HG03439 (cell line): ENCODE data around the gene KLHL1.

Source experiments
- ATAC-seq: cut with Tn5 transposase; IDR thresholded peaks from one replicate; pipeline ENCODE4 v1.9.1; 2021; ENCODE audit warnings: mild to moderate bottlenecking, moderate library complexity; ENCODE audit not compliant: unreplicated experiment

Gene KLHL1

DNA sequence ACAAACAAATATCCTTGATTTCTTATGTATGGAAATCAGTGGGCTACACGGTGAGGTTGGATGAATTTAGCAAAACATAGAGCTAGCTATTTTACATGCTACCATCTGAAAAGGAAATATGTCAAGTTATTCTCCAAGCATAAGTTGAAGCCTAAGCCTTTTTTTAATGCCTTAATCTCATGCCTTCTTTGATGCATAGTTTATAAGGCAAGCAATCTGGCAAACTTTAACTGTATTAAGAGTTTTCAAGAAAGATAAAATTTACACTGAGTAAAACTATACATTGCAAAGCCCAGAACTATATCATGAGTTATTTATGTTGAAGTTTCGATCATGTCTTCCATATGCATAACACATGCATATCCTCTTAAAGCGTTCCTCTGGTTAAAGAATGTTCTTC lies 85.6 kb downstream of the KLHL1 start:
- no peak for ATAC-seq

DNA sequence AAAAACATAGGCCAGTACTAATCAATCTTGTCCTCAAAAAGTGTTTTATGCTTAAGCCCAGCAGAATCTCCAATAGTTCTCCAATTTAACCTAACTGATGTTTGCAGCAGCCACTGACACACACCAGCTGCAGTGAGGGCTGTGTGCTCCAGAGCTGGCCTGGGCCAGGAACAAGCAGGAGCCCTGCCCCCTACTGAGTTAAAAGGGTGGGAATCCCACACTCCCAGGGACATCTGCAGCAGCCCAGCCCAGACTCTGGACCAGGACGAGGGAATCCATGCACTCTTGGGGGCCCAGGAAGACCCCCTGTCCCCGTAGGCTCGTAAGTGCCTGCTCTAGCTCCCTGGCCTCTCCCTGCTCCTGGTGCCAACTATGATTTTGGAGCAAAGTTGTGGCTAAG lies 92.1 kb downstream of the KLHL1 start:
- ATAC-seq = no peak

DNA sequence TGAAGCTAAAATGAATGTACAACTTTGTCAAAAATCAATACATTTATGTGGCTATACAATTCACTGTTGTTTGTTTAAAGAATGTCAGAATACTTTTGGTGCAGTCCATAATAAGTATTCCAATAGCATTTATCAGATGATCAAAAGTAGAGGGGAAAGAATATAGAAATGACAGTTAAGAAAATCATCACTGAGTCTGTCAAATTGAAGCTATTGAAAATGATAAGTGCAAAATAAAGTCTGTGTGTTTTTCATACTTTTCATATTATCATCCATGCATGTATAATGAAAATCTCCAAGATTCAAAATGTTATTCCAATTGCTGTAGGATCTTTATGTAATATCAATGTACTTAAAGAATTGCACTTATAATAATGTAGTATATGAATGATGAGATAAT lies 93.9 kb downstream of the KLHL1 start:
- no peak for ATAC-seq

DNA sequence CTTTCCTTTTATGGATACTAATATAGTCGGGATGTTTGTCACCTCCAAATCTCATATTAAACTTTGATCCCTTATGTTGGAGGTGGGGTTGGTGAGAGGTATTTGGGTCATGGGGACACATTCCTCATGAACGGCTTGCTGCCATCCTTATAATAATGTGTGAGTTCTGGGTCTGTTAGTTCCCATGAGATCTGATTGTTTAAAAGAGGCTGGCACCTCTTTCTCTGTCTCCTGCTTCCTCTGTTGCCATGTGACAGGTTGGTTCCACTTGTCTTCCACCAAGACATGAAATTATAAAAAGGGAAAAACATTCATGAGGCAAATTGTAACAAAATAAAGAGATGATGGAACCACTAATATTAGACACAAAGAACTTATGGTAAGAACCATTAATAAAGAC lies 108.4 kb downstream of the KLHL1 start:
- ATAC-seq = no peak

DNA sequence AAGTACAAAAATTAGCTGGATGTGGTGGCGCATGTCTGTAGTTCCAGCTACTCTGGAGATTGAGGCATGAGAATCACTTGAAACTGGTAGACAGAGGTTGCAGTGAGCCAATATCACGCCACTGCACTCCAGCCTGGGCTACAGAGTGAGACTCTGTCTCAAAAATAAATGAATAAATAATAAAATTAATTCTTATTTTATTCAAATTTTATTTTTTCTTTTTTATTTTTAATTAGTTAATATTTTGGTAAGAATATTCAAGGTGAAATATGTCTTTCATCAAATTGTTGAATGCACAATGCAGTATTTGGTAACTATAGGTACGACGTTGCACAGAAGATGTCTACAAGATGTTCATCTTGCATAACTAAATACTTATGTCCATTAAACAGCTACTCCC lies 111.2 kb downstream of the KLHL1 start:
- ATAC-seq = no peak

DNA sequence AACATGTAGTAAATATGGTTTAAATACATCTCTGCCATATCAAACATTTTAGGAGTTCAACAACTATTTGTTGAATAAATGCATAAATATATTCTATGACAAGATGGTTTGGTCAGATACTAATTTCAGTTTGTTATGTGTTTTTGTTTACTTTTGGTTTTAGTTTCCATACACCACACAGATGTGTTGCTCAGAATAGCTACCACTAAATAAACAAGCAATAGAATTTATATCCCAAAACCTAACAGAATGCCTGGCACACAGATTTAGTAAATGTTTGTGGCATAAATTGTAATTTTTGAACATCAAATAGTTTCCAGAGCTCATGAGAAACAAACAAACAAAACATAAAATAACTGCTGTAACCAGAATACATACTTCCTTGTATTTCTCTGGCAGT lies 127.5 kb downstream of the KLHL1 start:
- peak; percentile 70 for ATAC-seq

DNA sequence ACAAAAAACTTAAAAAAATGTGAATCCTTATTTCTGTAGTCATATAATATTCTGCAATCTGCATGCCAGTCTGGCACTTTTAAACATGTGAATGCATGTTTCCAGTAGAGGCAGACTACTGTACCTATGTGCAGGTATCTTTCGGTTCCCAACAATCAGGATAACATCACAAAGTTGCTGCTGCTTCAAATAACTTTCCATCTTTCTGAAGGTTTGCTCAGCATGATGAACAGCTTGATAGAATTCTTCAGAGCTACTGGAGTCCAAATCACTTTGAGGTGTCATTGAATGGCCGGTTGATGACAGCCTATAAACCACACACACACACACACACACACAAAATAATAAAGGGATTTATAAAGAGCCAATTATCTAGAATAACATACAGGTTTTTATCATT lies 132.8 kb downstream of the KLHL1 start:
- ATAC-seq = no peak

DNA sequence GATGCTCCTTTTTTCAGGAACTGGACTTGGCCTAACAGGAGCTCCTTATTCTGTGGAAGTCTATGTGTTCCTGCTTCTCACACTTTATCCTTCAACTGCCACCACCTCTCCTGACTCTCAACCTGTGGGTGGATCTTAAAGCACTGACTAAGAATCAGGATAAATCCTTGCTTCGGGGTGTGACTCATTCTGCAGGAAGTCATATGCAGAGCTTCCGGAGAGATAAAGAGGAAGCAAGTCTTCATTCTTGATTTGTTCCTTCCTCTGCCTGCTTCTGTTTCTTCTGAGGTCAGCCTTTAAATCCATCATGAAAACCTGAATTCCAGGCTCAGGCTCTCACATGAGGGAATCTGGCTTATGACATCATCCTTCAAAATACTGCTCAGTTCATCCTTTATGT lies 137.7 kb downstream of the KLHL1 start:
- no peak for ATAC-seq

DNA sequence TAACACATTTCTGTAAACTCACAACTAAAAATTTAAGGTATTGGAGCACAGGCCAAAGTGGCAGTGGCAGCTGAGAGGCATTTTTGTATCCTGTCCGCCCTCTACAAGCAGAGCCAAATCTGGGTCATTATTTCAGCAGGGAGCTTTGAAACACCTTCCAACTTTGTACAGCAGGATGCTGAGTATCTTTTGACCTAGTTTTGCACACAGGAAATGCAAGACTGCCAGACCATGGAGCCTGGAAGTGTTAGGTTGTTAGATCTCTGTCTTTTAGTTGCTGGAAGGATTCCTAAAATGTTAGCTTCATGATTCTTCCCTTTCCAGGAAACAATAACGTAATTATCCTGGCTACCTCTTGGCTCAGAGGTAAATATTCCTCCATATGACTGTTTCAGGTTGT lies 149.2 kb downstream of the KLHL1 start:
- no peak for ATAC-seq

DNA sequence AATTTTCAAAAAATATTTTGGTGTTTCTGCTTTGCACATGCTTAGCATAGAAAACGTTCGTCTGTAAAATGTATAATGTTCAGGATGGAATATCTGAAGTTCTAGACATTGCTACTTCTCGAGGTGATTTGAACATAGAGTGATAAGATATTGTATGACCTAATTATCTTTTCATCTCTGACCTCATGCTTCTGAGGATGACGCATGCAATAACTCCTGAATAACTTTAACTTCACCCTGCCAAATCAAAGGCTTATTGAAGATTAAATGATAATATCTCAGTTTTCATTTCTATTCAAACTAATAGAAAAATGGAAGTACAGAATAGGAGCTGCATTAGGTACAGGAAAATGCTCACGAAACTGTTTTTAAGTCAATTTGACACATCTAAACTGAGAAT lies 151.4 kb downstream of the KLHL1 start:
- ATAC-seq = no peak

DNA sequence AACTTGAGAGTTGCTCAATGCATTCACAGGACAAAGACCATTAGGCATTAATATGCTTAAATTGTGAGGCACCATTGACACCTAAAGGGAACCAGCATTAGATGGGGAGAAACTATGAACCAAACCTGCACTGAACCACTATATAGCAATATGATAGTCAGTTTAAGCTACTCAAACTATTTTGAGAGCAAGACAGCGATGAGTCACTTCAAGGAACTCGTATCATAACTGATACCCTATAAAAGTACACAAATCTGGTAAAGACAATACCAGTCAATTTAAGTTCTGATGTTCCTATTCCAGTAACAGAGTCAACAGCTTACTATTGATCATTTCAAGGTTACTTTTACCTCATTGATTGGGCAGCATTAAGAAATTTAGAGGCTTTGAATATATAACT lies 151.9 kb downstream of the KLHL1 start:
- no peak for ATAC-seq

DNA sequence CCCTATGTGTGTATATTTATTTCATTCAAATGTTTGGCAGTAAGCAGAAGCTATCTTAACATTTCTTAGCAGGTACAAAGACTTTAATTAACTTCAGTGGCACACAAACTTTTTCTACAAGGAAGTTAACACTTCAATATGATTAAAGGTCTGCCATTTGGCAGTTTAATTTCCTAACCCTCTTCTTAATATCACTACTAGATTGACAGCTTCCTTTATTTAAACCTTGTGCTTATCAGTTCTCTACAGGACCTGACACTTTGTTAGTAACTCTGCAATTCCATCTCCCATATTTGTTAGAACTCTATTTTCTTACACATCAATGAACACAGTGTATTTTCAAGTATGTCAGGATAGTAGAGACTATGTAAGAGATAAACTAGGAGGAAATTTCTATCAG lies 153.0 kb downstream of the KLHL1 start:
- ATAC-seq = no peak

DNA sequence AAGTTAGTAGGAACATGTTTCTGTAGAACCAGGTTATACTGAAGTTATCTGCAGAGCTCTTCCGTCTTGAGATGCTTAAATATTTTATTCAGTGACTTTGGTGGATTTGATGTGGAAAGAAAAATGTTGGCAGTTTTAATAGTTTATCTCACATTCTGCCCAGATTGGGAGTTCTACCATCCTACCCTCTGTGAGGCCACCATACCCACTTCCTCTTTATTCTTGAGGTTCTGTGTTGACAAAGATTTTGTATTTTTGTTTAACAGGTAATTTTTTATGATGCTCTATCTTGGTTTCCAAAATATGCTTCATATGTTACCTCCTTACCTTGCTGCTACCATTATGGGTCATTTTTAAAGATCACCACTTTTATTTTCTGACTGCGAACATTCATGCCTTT lies 156.8 kb downstream of the KLHL1 start:
- no peak for ATAC-seq

DNA sequence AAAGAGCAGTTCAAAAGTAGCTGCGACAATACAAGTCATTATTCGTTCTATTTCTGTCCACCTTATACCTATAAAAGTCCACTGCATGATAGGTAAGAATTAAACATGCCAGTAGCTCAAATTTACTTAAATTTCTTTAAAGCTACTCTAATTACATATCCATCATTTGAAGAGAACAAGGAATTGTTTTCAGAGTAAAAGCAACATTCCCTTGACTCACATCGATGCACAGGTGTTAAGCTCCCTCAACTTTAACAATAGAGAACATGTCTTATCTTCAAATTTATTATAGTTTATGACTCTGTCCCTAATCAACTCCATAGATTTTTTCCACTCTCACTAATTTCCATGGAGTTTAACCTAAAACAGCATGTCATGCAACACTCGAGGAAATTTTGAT lies 158.1 kb downstream of the KLHL1 start:
- ATAC-seq = no peak

DNA sequence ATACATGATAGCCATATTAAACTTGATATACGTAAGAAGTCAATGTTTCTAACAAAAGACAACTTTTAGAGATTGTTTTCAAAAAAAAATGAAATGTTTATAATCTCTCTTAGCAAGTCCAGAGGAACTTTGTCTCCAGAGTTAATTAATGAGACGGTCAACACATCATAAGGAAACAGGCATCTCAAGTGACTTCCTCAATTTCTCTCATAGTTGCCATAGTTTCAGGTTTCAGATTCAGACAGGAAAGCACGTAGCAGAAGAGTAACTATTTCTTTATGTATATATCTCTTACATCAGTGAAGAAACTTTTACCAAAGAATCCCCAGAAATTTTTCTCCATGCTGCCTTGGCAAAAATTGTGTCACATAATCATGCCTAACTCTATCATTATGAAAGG lies 160.2 kb downstream of the KLHL1 start:
- ATAC-seq = peak; percentile 99

DNA sequence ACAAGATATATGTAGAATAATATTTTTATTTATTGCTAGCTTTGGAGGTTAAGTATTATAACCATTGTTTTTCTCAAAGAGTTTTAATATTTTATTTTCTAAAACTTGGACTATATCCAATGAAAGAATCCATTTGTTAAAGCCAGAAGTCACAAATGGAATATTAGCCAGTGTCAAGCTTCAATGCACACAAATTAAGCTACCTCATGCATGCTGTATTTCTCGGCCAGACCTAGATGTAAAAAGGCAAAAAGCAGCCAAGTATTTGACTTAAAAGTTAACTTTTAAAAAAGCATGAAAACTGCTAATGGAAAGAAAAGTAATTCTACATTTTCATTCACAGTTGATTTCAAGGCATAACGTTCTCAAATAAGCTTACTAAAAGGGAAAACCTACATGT lies 160.7 kb downstream of the KLHL1 start:
- ATAC-seq = no peak

DNA sequence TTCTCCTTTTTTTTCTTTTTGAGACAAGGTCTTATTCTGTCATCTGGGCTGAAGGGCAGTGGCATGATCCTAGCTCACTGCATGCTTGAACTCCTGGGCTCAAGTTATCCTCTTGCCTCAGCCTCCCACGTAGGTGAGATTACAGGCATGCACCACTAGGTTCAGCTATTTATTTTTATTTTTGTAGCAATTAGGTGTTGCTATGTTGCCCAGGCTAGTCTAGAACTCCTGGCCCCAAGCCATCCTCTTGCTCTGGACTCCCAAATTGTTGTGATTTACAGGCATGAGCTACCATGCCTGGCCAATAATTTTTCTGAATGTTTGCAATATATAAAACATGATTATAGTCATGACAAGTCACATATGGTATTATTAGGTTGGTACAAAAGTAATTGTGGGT lies 161.7 kb downstream of the KLHL1 start:
- no peak for ATAC-seq

DNA sequence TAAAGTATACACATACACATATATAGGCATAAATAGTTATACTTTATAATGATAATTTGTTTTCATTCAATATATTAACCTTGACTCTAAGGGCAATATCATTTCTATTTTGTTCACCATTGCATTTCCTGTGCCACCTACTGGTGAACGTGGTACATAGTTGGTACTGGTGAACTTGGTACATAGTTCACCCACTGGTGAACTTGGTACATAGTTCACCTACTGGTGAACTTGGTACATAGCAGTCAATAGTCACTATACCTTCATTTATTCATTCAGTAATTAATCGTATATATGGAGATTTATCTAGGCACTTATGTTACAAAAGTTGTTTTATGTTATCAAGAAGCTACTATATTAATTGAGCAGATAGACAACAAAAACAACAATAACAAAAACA lies 173.2 kb downstream of the KLHL1 start:
- ATAC-seq = no peak

DNA sequence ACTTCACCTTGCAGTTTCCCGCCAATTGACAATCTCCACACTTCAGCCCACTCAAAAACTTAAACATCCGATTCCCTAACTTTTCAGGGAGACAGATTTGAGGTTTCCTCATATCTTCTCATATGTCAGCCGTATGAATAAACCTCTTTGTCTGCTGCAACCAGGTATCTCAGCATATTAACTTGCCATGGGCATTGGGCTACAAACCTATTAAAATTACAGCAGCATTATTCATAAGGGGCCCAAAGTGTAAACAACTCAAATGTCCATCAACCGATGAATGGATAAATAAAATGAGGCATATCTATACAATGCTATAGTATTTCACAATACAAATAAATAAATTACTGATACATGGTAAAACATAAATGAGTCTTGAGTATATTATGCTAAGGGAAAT lies 180.0 kb downstream of the KLHL1 start:
- no peak for ATAC-seq

DNA sequence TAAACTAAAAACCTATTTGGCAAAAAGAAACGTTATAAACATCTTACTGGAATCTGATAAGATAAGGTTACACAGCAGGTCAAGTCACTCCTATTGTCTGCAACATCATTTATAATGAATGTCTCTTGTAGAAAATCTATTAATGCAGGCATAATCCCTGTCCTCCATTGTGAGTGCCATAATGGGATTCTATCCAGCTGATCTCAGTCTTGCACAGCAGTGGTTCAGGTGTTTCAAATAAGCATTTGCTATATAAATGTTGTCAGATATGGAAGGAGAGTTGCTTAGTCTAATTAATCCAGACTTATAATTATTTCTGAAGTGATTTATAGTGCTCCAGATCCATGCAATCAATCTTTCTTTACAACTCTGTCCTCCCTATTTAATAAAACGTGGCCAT lies 187.1 kb downstream of the KLHL1 start:
- ATAC-seq = no peak

DNA sequence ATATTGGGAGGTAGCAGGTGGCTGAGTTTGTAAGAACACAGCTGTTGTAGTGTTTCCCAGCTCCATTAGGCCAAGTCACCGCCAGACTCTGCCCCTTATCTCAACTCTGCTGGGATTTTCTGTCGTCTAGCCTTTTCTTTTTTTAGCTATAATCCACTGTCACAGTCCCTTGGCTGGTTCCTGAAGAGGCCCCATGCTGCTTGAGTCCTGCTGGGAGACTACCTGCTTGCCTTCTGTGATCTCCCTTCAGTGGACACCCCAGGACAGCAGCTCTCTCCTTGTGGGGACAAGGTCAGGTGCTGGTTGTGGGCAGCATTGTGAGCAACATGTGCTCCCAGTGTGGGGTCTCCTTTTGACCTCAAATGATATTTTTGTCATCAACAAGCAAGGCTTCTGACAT lies 195.6 kb downstream of the KLHL1 start:
- no peak for ATAC-seq

DNA sequence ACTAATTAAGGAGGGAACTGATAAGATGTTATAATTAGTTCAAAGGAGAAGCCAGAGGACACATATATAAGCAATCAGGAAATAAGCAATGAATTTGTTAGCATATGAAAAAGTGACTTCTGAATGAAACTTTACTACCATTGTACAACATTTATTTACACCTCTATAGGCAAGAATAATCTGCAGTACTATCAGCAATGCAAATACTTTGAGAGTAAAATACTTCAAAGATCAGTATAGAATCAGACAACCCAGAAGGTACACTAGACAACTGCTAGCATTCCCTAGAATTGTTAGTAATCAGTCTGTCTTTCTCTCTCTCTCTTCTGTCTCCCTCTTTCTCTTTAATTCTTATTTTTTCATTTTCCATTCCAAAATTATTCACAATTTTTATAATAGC lies 197.5 kb downstream of the KLHL1 start:
- no peak for ATAC-seq

DNA sequence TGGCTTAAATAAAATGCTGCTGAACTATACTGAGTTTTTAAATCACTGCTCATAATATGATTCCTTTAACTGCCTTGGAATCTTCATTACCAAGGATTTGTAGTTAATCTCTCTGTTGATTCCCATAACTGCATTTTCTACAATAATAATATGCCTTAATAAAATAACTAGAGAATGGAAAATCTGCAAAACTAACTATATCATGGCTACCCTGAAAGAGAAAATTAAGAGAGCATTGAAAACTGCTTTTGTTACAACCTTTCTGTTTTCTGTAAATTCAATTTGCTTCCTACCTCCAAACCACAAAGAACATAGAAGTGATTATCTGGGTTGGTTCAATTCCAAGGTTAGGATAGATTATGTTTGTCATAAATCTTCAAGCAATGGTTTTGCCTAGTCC lies 203.5 kb downstream of the KLHL1 start:
- no peak for ATAC-seq

DNA sequence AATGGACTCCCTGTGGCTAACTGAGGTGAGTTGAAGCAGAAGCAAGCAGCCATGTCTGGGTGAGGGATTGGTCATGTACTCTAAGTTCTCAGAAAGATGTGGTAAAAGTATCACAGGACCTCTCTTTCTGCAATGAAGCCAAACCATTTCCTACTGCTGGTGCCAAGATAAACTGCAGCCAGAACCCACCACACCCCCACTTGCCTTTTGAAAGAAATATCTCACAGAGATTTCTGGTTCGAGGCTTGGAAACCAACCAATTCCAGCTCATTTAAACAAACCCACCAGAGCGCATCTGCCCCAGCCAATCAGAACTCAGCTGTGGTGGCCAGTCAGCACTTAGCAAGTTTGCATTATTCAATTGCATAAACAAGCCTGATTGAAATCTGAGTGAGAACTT lies 205.2 kb downstream of the KLHL1 start:
- ATAC-seq = no peak
